Measurements from ENCODE around the gene CCBE1. TPM values are rescaled to one million over a fixed set of nuclear protein-coding genes. Genes with fewer than 3 reads are reported as not detected.

The CCBE1 gene
- total RNA-seq, 2 donors from 2014 or later = 0.27 to 3.1 TPM

- TF ChIP-seq CTCF (IDR thresholded peaks at IDR 0.05) = no peak
- H3K27ac ChIP-seq = no peak overlapping the region
- H3K4me1 ChIP-seq = no peaks in the 10 kb centered on the region
- H3K4me3 ChIP-seq = no peak overlapping the region
- intact Hi-C loops (cut with DNase I) = no loop called here
- no peaks in the 10 kb centered on the region for H3K9me3 ChIP-seq
- H3K9ac ChIP-seq (ENCODE audit: low read depth in 2 of 2, low read length in 2 of 2) = no peak overlapping the region
- no peaks in the 10 kb centered on the region for H3K36me3 ChIP-seq
- no peak for DNase-seq
- no peaks in the 10 kb centered on the region for H3K27me3 ChIP-seq
Observed at GRCh38 chr18:59619816-59620215, 77.4 kb downstream of the CCBE1 start.

DNA sequence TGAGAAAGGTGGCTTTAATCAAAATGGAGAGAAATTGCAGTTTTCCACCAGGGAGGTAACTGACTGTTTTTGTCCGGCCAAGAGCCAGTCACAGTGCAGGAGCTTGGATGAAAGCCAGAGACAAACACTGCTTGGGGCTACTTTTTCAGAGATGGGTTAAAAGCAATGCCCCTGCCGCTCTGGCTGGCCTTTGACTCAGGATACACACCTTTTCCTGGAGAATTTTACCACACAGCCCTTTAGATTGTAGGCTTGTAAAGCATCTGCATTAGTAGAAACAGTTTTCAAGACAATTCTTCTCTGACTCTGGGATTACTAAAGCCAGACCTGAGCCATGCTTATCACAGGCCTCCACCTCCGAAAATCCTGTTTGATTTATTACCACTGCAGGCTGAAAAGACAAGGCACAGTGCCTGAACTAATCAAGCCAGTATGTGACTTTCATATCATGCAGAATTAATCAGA, 79.7 kb downstream of the CCBE1 start:
- Histone ChIP-seq H3K9me3 (no peaks in the 10 kb centered on the region), H3K4me3 (no peak overlapping the region), H3K36me3 (no peaks in the 10 kb centered on the region), H3K9ac (ENCODE audit: low read depth in 2 of 2, low read length in 2 of 2) (no peak overlapping the region), H3K27ac (no peak overlapping the region), H3K27me3 (no peaks in the 10 kb centered on the region), H3K4me1 (no peaks in the 10 kb centered on the region)
- TF ChIP-seq CTCF (IDR thresholded peaks at IDR 0.05) = no peak
- intact Hi-C loops (cut with DNase I) = no loop called here
- no peak for DNase-seq

DNA sequence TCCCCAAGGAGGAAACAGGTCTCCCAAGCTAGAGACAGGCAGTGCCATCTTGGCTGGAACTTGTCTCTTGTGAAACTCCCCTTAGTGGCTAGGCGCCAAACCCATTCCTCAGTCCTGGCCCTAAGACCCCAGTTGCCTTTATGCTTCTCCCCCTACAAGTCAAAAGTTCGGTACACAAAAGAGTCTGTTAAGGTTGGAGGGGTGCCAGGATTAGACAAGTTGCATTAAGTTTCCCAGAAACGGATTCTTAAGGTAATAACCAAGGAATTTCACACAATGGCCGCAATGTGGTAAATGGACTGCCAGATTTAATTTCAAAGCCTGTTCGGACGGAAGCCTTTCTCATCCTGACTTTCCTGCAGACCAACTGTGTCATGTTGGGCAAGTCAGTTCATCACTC, 80.7 kb downstream of the CCBE1 start:
- no peak overlapping the region for H3K4me3 ChIP-seq
- no peak for DNase-seq
- H3K27ac ChIP-seq = no peak overlapping the region
- no peaks in the 10 kb centered on the region for H3K9me3 ChIP-seq
- no peaks in the 10 kb centered on the region for H3K36me3 ChIP-seq
- no peak overlapping the region for H3K9ac ChIP-seq (ENCODE audit: low read depth in 2 of 2, low read length in 2 of 2)
- no peak for TF ChIP-seq CTCF (IDR thresholded peaks at IDR 0.05)
- H3K27me3 ChIP-seq = no peaks in the 10 kb centered on the region
- no peaks in the 10 kb centered on the region for H3K4me1 ChIP-seq
- intact Hi-C loops (cut with DNase I) = no loop called here

DNA sequence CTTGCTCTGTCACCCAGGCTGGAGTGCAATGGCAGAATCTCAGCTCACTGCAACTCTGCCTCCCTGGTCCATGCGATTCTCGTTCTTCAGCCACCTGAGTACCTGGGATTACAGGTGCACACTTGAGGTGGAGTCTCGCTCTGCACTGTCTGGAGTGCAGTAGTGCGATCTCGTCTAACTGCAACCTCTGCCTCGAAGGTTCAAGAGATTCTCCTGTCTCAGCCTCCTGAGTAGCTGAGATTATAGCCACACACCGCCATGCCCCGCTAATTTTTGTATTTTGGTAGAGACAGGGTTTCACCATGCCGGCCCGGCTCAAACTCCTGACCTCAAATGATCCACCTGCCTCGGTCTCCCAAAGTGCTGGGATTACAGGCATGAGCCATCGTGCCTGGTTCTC, 83.3 kb downstream of the CCBE1 start:
- Histone ChIP-seq H3K9ac (ENCODE audit: low read depth in 2 of 2, low read length in 2 of 2) (no peak overlapping the region), H3K36me3 (no peaks in the 10 kb centered on the region), H3K9me3 (no peaks in the 10 kb centered on the region), H3K27ac (no peak overlapping the region), H3K4me1 (no peaks in the 10 kb centered on the region), H3K4me3 (no peak overlapping the region), H3K27me3 (no peaks in the 10 kb centered on the region)
- intact Hi-C loops (cut with DNase I) = no loop called here
- no peak for TF ChIP-seq CTCF (IDR thresholded peaks at IDR 0.05)
- DNase-seq = no peak

GRCh38 chr18:59612381-59612780, 84.8 kb downstream of the CCBE1 start:
- Histone ChIP-seq H3K4me1 (no peaks in the 10 kb centered on the region), H3K36me3 (no peaks in the 10 kb centered on the region), H3K9ac (ENCODE audit: low read depth in 2 of 2, low read length in 2 of 2) (no peak overlapping the region), H3K27me3 (no peaks in the 10 kb centered on the region), H3K4me3 (no peak overlapping the region), H3K27ac (no peak overlapping the region), H3K9me3 (no peaks in the 10 kb centered on the region)
- no peak for DNase-seq
- no peak for TF ChIP-seq CTCF (IDR thresholded peaks at IDR 0.05)
- intact Hi-C loops (cut with DNase I) = no loop called here
